Panc1 (cell line): ENCODE data around the gene CAMSAP3. TPM values are rescaled to one million over a fixed set of nuclear protein-coding genes. Genes with fewer than 3 reads are reported as not detected.

ENCODE experiments used
- ATAC-seq: fragments of 200-7000 bp; cut with Tn5 transposase; 2 replicates; pipeline ENCODE4 v1.9.1; 2020; ENCODE audit warnings: mild to moderate bottlenecking, moderate library complexity
- BruUV-seq: library from RNA; stranded (reverse); fragments of 400-500 nt; replicated peaks from 2 replicates; lab custom pipeline; 2021; lab: Mats Ljungman, UMichigan
- CTCF ChIA-PET: fragments of 300-600 bp; sonication (Branson Sonifier 250); formaldehyde crosslinking; loops from one replicate; lab custom pipeline; 2022; ENCODE audit warnings: antibody characterized with exemption; lab: Charles Lee
- POLR2A ChIA-PET: fragments of 300-600 bp; sonication (Branson Sonifier 250); formaldehyde crosslinking; loops from one replicate; lab custom pipeline; 2022; ENCODE audit warnings: antibody characterized with exemption; lab: Charles Lee
- DNase-seq: peaks from one replicate; pipeline ENCODE4 v3.0.0-alpha.2; 2010; ENCODE audit warnings: low read depth, low spot score
- H3K27ac ChIP-seq: 2 replicates; pipeline ENCODE4 v1.5.1; 2011; ENCODE audit warnings: mild to moderate bottlenecking, low read length, inconsistent platforms
- H3K27me3 ChIP-seq: fragments of 200-500 bp; sonication (Bioruptor generic); 2 replicates; pipeline ENCODE4 v1.6.0; 2014; ENCODE audit warnings: low read length, inconsistent platforms; ENCODE audit not compliant: control insufficient read depth, insufficient read depth
- H3K36me3 ChIP-seq: fragments of 200-500 bp; sonication (Bioruptor generic); 2 replicates; pipeline ENCODE4 v1.5.1; 2014; ENCODE audit warnings: inconsistent platforms, mild to moderate bottlenecking, low read length, moderate library complexity; ENCODE audit not compliant: control insufficient read depth, insufficient read depth
- H3K4me1 ChIP-seq: 2 replicates; pipeline ENCODE4 v1.5.1; 2011; ENCODE audit warnings: inconsistent platforms, mild to moderate bottlenecking, low read length, moderate library complexity; ENCODE audit not compliant: control insufficient read depth, insufficient read depth
- H3K4me3 ChIP-seq, 2 experiments: 2 replicates each; pipeline ENCODE4 v1.5.1; 2011 to 2012; ENCODE audit warnings: low read depth in 2 of 2, low read length in 2 of 2, mild to moderate bottlenecking in 2 of 2, inconsistent platforms in 1 of 2, moderate library complexity in 1 of 2
- H3K9me3 ChIP-seq: fragments of 200-500 bp; sonication (Bioruptor generic); 2 replicates; pipeline ENCODE4 v1.5.1; 2014; ENCODE audit warnings: low read depth, mild to moderate bottlenecking, inconsistent platforms, low read length, moderate library complexity; ENCODE audit not compliant: control insufficient read depth, insufficient read depth
- CTCF ChIP-seq: fragments of 450-650 bp; IDR thresholded peaks from 2 replicates; pipeline ENCODE4 v1.5.1; 2017; ENCODE audit warnings: mild to moderate bottlenecking
- POLR2AphosphoS5 ChIP-seq: IDR thresholded peaks from 2 replicates; pipeline ENCODE4 v1.6.1; 2012; ENCODE audit warnings: mild to moderate bottlenecking, low read depth, low read length, moderate library complexity
- SIN3A ChIP-seq: IDR thresholded peaks from 2 replicates; pipeline ENCODE4 v1.6.1; 2012; ENCODE audit warnings: low read depth, mild to moderate bottlenecking, low read length, moderate library complexity, borderline replicate concordance; ENCODE audit not compliant: insufficient read depth
- TCF7L2 ChIP-seq: IDR thresholded peaks from 2 replicates; pipeline ENCODE4 v1.6.1; 2011; ENCODE audit warnings: mild to moderate bottlenecking, low read depth, low read length, inconsistent platforms
- in situ Hi-C: cut with HindIII; loops from 2 replicates; pipeline ENCODE4 v1.10.0; 2016; ENCODE audit warnings: low sequenced_read_pairs, low pct_unique_long_range_greater_than_20kb
- intact Hi-C: fragments of 100-400 bp; cut with micrococcal nuclease; formaldehyde crosslinking; loops from one replicate; pipeline ENCODE4 v1.10.0; 2022; ENCODE audit not compliant: unreplicated experiment
- total RNA-seq: library from RNA; stranded (reverse); gene quantifications from one replicate; pipeline ENCODE4 v1.2.1, GENCODE V29; 2021; ENCODE audit not compliant: unreplicated experiment
- TF ChIP-seq, protein P1 (sequence below), 2 experiments: IDR thresholded peaks; 2 replicates each; pipeline ENCODE4 v1.6.1; 2011 to 2012; ENCODE audit warnings: low read depth in 2 of 2, control low read depth in 1 of 2, low read length in 1 of 2, mild to moderate bottlenecking in 1 of 2, moderate library complexity in 1 of 2; ENCODE audit not compliant: insufficient read depth in 1 of 2

Gene CAMSAP3
- total RNA-seq, 1 experiment from 2014 or later = 1.7 TPM

GRCh38 chr19:7628589-7629311 is 33.1 kb downstream of the CAMSAP3 start:
- DNase-seq = no peak
- no peaks in the 10 kb centered on the region for H3K9me3 ChIP-seq
- in situ Hi-C loops (no loop called here), intact Hi-C loops (no loop called here)
- BruUV-seq = TSS peak; percentile 96
- peak overlapping the region; percentile 92 for H3K27ac ChIP-seq
- ATAC-seq = no peak
- ChIA-PET CTCF (interaction anchor here (0.6 to 0.8 kb wide), 2 partner anchors 70 to 275 kb away, joined by 3 to 10 read pairs; no protein-coding TSS in a partner anchor), POLR2A (interaction anchor here (0.5 kb wide), 2 partner anchors 221 to 559 kb away, joined by 3 to 9 read pairs; partner anchors contain the start of gene ZNF557)
- H3K4me1 ChIP-seq = peaks cover 9% of the 10 kb centered on the region; the same call in 1 of the 2 replicates
- H3K36me3 ChIP-seq = peaks cover 11% of the 10 kb centered on the region; the same call in 1 of the 2 replicates
- peak overlapping the region; percentile 100 for H3K4me3 ChIP-seq
- TF ChIP-seq SIN3A = no peak
- TF ChIP-seq, protein P1, sequence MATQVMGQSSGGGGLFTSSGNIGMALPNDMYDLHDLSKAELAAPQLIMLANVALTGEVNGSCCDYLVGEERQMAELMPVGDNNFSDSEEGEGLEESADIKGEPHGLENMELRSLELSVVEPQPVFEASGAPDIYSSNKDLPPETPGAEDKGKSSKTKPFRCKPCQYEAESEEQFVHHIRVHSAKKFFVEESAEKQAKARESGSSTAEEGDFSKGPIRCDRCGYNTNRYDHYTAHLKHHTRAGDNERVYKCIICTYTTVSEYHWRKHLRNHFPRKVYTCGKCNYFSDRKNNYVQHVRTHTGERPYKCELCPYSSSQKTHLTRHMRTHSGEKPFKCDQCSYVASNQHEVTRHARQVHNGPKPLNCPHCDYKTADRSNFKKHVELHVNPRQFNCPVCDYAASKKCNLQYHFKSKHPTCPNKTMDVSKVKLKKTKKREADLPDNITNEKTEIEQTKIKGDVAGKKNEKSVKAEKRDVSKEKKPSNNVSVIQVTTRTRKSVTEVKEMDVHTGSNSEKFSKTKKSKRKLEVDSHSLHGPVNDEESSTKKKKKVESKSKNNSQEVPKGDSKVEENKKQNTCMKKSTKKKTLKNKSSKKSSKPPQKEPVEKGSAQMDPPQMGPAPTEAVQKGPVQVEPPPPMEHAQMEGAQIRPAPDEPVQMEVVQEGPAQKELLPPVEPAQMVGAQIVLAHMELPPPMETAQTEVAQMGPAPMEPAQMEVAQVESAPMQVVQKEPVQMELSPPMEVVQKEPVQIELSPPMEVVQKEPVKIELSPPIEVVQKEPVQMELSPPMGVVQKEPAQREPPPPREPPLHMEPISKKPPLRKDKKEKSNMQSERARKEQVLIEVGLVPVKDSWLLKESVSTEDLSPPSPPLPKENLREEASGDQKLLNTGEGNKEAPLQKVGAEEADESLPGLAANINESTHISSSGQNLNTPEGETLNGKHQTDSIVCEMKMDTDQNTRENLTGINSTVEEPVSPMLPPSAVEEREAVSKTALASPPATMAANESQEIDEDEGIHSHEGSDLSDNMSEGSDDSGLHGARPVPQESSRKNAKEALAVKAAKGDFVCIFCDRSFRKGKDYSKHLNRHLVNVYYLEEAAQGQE (IDR thresholded peaks at IDR 0.05; ENCODE audit: insufficient read depth in 1 of 2, low read depth in 2 of 2, low read length in 1 of 2) = no peak
- H3K27me3 ChIP-seq = no peaks in the 10 kb centered on the region

DNA sequence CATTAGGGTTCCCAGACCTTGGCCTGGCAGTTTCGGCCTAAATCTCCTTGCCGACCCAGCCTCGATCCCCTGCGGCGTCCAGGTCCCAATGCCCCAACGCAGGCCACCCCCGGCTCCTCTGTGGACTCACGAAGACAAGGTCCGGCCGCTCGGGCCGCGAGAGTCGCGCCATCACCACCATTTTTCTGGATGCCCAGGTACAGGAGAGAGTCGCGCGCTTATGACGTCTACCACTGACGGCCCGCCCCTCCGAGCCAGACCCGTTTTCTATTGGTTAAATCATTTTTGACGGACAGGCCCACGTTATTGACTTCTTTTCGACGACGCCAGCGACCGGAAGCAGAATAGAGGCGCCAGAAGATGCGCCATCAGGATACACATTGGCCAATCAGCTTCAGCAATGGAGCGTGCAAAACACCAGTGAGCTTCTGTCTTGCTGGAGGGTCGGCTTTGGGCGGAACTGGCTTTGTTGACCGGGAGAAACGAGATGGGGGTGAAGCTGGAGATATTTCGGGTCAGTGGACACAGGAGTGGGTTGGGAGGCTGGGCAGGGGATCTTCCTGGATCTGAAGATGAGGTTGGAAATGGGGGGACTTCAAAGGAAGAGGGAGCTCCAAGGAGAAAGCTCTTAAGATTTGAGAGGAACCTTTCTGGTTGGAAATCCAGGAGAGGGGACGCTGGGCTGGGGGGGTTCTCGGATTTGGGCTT is 33.8 kb downstream of the CAMSAP3 start, which contains the start of the genes PET100 and XAB2:
PET100 (plus strand) TSS at position 447 of the 708 bp plus-strand sequence; CDS start at position 488, 41 bp downstream.
XAB2 (minus strand) TSS at position 199 of the 708 bp plus-strand sequence; CDS start at position 181, 18 bp downstream.
- peak; percentile 98 for ATAC-seq
- peak; percentile 63; the same call in 1 of the 2 replicates for TF ChIP-seq TCF7L2
- TF ChIP-seq SIN3A = 0 out of 2 replicates have a peak, but pooled peaks have one; percentile 37
- no peak for TF ChIP-seq CTCF
- TF ChIP-seq, protein P1 (IDR thresholded peaks at IDR 0.05; ENCODE audit: insufficient read depth in 1 of 2, low read depth in 2 of 2, low read length in 1 of 2) = no peak
- TF ChIP-seq POLR2AphosphoS5 = no peak
- peak; percentile 92 for DNase-seq
- Histone ChIP-seq H3K36me3 (peaks cover 11% of the 10 kb centered on the region; the same call in 1 of the 2 replicates), H3K27me3 (no peaks in the 10 kb centered on the region), H3K4me3 (peak within 1 kb of the TSS; percentile 100), H3K9me3 (no peaks in the 10 kb centered on the region), H3K4me1 (peaks cover 9% of the 10 kb centered on the region; the same call in 1 of the 2 replicates), H3K27ac (peak within 1 kb of the TSS; percentile 92)
- CTCF ChIA-PET = interaction anchor here (0.6 to 1.1 kb wide), 3 partner anchors 61 to 276 kb away, joined by 3 to 10 read pairs (median 4); no protein-coding TSS in a partner anchor
- no TSS peak for BruUV-seq
- in situ Hi-C loops (no loop called here), intact Hi-C loops (no loop called here)
- POLR2A ChIA-PET = interaction anchor here (0.6 to 0.7 kb wide), 4 partner anchors 49 to 369 kb away, joined by 3 to 7 read pairs (median 4); no protein-coding TSS in a partner anchor
